ENCODE measurements around the gene ATRX.
"Not testable (repeated sequence)": the region's sequence is repeated elsewhere in the genome, so short reads cannot be mapped to it uniquely, and the experiment has no call there.

The ATRX gene

GRCh38 chrX:77603635-77604336, 182.2 kb downstream of the ATRX start:
- DNase-seq, result no peak

GRCh38 chrX:77597511-77597910, 188.5 kb downstream of the ATRX start:
- no peak for DNase-seq

GRCh38 chrX:77597090-77597489, 188.9 kb downstream of the ATRX start:
- DNase-seq, result no peak

- no peak for DNase-seq
Observed at GRCh38 chrX:77595848-77596247, 190.2 kb downstream of the ATRX start.

GRCh38 chrX:77572322-77572721, 213.7 kb downstream of the ATRX start:
- DNase-seq, result no peak

DNA sequence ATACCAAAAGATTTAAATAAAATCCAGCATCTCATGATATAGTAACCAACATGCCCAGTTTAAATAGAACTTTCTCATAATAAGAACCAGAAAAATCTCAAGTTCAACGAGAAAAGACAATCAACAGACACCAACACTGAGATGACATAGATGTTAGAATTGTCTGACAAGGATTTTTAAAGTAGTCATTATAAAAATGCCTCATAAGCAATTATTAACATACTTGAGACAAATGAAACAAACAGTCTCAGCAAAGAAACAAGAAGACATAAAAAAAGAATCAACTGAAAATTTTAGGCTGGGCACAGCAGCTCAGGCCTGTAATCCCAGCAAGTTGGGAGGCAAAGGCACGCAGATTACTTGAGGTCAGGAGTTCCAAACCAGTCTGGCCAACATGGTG, 220.7 kb downstream of the ATRX start:
- DNase-seq, result no peak

- no peak for DNase-seq
Observed at GRCh38 chrX:77564823-77565222, 221.2 kb downstream of the ATRX start.

DNA sequence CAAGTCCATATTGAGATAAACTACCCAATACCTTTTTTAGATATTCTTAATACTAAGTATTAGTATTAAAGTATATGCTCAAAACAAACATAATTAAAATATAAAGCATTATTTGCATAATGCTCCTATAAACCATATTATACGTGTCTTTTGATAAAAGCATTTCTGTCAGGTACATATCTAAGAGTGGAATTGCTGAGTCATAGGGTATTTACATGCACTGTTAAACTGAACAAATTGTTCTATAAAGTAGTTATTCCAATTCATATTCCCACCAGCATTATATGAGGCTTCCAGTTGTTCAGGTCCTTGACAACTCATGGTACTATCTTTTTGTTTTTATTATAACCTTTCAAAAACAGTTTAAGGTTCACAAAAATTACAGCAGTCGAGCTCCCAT, 224.6 kb downstream of the ATRX start:
- no peak for DNase-seq

DNA sequence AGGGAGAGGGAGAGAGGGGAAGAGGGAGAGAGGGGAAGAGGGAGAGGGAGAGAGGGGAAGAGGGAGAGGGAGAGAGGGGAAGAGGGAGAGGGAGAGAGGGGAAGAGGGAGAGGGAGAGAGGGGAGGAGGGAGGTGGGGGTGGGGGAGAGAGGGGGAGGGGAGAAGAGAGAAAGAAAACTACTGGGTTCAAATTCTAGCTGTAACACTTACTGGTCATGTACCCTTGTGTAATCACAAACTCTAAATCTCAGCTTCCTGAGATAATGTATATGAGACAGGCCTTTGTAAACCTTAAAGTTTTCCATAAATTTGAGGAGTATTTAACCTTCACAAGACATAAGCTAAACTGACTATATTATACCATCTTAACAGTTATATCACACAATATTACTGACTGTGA, 229.7 kb downstream of the ATRX start:
- DNase-seq, result no peak

- no peak for DNase-seq
Observed at GRCh38 chrX:77548751-77549150, 237.3 kb downstream of the ATRX start.

DNA sequence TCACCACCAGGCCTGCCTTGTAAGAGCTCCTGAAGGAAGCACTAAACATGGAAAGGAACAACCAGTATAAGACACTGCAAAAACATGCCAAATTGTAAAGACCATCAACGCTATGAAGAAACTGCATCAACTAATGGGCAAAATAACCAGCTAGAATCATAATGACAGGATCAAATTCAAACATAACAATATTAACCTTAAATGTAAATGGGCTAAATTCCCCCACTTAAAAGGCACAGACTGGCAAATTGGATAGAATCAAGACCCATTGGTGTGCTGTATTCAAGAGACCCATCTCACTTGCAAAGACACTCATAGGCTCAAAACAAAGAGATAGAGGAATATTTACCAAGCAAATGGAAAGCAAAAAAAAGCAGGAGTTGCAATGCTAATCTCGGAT, 246.2 kb downstream of the ATRX start:
- not testable (repeated sequence) for DNase-seq

DNA sequence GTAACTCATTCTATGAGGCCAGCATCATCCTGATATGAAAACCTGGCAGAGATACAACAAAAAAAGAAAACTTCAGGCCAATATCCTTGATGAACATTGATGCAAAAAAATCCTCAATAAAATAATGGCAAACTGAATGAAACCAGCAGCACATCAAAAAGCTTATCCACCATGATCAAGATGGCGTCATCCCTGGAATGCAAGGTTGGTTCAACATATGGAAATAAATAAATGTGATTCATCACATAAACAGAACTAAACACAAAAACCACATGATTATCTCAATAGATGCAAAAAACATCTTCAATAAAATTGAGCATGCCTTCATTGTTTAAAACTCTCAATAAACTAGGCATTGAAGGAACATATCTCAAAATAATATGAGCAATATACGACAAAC, 254.8 kb downstream of the ATRX start:
- not testable (repeated sequence) for DNase-seq

DNA sequence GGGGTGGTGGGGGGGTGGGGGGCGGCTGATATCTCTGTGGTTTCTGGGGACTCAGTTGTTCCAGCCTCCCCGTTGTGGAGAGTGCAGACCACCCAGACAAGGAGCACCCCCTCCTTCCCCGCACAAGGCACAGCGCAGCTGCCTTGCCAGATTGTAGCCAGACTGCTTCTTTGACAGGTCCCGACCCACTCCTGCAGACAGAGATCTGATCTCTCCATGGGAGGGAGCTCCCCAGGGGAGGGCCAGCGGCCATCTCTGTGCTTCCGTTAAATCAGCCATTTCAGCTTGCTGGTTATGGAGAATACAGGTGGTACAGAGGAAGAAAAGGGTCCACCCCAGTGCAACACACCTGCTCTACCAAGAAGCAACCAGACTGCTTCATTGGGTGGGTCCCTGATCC, 258.0 kb downstream of the ATRX start:
- DNase-seq, result no peak

DNA sequence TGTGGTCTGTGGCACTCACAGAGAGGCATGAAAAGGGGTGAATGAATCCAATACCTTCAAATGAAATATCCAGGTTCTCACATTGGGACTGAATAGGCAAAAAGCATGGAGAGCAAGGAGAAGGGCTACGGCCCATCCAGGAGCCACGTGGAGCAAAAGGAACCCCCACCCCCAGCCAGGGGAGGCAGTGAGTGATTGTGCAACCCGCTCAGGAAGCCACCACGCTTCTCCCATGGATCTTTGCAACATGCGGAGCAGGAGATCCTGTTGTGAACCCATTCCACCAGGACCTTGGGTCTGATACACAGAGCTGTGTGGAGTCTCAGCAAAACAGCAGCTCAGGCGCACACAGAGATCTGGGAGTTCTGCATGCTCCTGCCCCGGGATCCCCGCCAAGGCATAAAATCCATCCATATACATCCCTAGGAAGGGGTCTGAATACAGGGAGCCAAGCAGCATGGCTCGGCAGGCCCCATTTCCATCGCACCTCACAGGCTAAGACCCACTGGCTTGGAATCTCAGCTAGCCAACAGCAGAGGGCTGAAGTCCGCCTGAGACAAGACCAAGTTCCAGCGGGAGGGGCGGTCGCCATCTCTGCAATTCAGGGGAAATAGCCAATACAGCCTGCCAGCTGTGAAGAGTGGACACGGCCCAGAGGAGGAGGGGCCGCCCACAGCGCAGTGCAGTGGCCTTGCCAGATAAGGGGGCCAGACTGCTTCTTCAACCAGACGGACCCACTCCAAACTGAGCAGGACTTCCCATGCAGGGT, 258.6 kb downstream of the ATRX start:
- DNase-seq, result no peak

- no peak for DNase-seq
Observed at GRCh38 chrX:77519765-77520164, 266.3 kb downstream of the ATRX start.

DNA sequence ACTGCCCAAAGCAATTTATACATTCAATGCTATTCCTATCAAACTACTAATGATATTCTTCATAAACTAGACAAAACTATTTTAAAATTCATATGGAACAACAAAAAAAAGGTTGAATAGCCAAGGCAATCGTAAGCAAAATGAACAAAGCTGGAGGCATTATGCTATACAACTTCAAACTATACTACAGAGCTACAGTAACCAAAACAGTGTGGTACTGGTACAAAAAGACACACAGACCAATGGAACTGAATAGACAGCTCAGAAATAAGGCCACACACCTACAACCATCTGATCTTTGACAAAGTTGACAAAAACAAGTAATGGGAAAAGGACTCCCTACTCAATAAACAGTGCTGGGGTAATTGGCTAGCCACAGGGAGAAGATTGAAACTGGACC, 271.8 kb downstream of the ATRX start:
- DNase-seq, result no peak

GRCh38 chrX:77510007-77510406, 276.0 kb downstream of the ATRX start:
- DNase-seq, result no peak

DNA sequence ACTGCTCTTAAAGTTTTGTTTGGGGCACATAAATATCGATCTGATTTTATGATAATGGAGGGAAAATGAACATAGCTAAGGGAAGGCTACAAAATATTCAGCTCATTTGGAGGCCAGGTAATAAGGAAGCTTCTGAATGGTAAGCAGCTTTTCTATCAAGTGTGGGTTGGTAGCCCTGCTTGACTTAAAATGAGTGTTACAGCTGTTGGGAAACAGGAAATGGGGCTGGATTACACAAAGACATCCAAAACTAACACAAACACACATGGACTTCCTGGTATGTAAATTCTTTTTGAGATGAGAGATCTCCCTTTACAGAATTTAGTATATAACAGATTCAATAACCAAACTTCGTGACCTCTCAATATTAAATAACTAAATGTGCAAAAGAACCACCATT, 280.8 kb downstream of the ATRX start:
- DNase-seq, result no peak

- DNase-seq, result no peak
Observed at GRCh38 chrX:77502951-77503525, 283.0 kb downstream of the ATRX start.

DNA sequence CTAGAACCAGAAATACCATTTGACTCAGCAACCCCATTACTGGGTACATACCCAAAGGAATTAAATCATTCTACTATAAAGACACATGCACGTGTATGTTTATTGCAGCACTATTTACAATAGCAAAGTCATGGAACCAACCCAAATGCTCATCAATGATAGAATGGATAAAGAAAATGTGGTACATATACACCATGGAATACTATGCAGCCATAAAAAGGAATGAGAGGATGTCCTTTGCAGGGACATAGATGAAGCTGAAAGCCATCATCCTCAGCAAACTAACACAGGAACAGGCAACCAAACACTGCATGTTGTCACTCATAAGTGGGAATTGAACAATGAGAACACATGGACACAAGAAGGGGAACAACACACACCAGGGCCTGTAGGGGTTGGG, 285.9 kb downstream of the ATRX start:
- not testable (repeated sequence) for DNase-seq

DNA sequence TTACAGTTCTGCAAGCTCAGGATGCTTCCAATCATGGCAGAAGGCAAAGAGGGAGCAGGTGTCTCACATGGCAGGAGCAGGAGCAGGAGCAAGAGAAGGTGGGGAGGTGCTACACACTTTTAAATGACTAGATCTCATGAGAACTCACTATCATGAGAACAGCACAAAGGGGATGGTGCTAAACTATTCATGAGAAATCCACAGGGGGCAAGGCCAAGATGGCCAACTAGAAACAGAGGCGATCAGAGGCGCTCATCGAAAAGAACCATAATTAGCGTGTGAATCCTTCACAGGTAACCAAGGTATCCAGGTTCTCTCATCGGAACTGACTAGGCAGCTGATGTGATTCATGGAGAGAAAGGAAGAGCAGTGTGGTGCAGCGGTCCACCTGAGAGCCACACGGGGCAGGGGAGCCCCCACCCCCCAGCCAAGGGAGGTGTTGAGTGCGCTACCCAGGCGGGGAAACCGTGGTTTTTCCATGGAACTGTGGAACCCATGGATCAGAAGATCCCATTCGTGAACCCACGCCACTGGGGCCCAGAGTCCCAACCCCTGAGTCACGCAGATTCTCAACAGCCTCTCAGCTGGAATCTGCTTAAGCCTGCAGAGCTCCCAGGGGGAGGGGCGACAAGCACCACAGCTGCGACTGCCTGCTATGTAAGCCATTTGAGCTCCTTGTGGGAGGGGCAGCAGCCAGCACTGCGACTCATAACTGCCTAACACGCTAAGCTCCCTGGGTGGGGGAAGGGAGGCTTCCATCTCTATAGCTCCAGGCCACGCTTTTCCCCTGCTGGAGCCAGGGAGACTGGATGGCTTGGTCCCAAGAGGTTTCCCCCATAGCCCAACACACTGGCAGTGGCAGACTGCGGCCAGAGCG, 292.1 kb downstream of the ATRX start:
- peak in 1 of 2 experiments; percentile 5 for DNase-seq

DNA sequence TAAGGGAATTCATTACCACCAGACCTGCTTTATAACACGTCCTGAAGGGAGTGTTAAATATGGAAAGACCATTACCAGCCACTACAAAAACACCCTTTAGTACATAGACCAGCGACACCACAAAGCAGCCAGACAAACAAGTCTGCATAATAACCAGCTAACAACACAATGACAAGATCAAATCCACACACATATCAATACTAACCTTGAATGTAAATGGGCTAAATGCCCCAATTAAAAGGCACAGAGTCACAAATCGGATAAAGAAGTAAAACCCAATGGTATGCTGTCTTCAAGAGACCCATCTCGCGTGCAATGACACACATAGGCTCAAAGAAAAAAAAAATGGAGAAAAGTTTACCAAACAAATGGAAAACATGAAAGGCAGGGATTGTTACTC, 302.0 kb downstream of the ATRX start:
- no peak for DNase-seq

GRCh38 chrX:77455437-77455836, 330.6 kb downstream of the ATRX start:
- no peak for DNase-seq
